ENCODE data around the gene CDC34.

CDC34 gene

GRCh38 chr19:497869-498510, 33.6 kb upstream of the CDC34 start:
- no peak for DNase-seq

GRCh38 chr19:498511-498891, 33.1 kb upstream of the CDC34 start:
- DNase-seq: no peak

GRCh38 chr19:498977-499623, 32.5 kb upstream of the CDC34 start:
- no peak for DNase-seq

GRCh38 chr19:501646-502045, 29.9 kb upstream of the CDC34 start:
- DNase-seq: no peak

GRCh38 chr19:504616-505015, 26.9 kb upstream of the CDC34 start:
- DNase-seq: no peak

- DNase-seq: peak; percentile 97
Observed at GRCh38 chr19:506404-507285, 24.9 kb upstream of the CDC34 start.

- DNase-seq: peak; percentile 70
Observed at GRCh38 chr19:507286-508203, 24.0 kb upstream of the CDC34 start, which contains the start of gene TPGS1. Gene TPGS1 (plus strand): TSS chr19:507497. CDS start chr19:507507, 10 bp downstream.

- DNase-seq: no peak
Observed at GRCh38 chr19:508204-509150, 23.1 kb upstream of the CDC34 start.

- DNase-seq: peak; percentile 93
Observed at GRCh38 chr19:510606-511100, 20.9 kb upstream of the CDC34 start.

GRCh38 chr19:511101-511851, 20.3 kb upstream of the CDC34 start:
- DNase-seq: peak; percentile 92

- DNase-seq: no peak
Observed at GRCh38 chr19:512547-513365, 18.8 kb upstream of the CDC34 start.

- DNase-seq: no peak
Observed at GRCh38 chr19:513368-514165, 18.0 kb upstream of the CDC34 start.

- no peak for DNase-seq
Observed at GRCh38 chr19:514166-514663, 17.3 kb upstream of the CDC34 start.

GRCh38 chr19:517721-518597, 13.6 kb upstream of the CDC34 start:
- DNase-seq: no peak

GRCh38 chr19:518598-519231, 12.8 kb upstream of the CDC34 start:
- peak; percentile 61 for DNase-seq

- no peak for DNase-seq
Observed at GRCh38 chr19:519449-519865, 12.1 kb upstream of the CDC34 start.

- no peak for DNase-seq
Observed at GRCh38 chr19:522726-523125, 8.8 kb upstream of the CDC34 start.

Data from CD4-positive, alpha-beta T cell treated with Interleukin-15 for 1 hour (primary cell).